ACC112 (cell line): Measurements from ENCODE around the gene TIAM2.

Source experiments
- H2AFZ ChIP-seq: fragments of 200-600 bp; sonication (generic); one replicate; pipeline ENCODE4 v1.6.0; 2017; ENCODE audit warnings: antibody characterized with exemption, low read length; ENCODE audit not compliant: unreplicated experiment
- H3K27ac ChIP-seq: fragments of 200-600 bp; sonication (generic); 2 replicates; pipeline ENCODE4 v1.5.1; 2014; ENCODE audit warnings: low read depth, mild to moderate bottlenecking, antibody characterized with exemption, low read length, moderate library complexity
- H3K27me3 ChIP-seq: fragments of 200-600 bp; sonication (generic); 2 replicates; pipeline ENCODE4 v1.6.1; 2014; ENCODE audit warnings: mild to moderate bottlenecking, antibody characterized with exemption, low read length, moderate library complexity, mixed read lengths; ENCODE audit not compliant: insufficient read depth
- H3K36me3 ChIP-seq: fragments of 200-600 bp; sonication (generic); 2 replicates; pipeline ENCODE4 v1.6.1; 2016; ENCODE audit warnings: mild to moderate bottlenecking, antibody characterized with exemption, low read length, moderate library complexity, mixed read lengths; ENCODE audit not compliant: insufficient read depth
- H3K4me1 ChIP-seq: fragments of 200-600 bp; sonication (generic); one replicate; pipeline ENCODE4 v1.6.1; 2016; ENCODE audit warnings: low read length, mixed read lengths; ENCODE audit not compliant: insufficient read depth, unreplicated experiment, control insufficient read depth
- H3K4me3 ChIP-seq: fragments of 200-600 bp; sonication (generic); 2 replicates; pipeline ENCODE4 v1.5.1; 2014; ENCODE audit warnings: mild to moderate bottlenecking, low read depth, low read length
- H3K79me2 ChIP-seq: fragments of 200-600 bp; sonication (generic); one replicate; pipeline ENCODE4 v1.6.0; 2016; ENCODE audit warnings: low read length; ENCODE audit not compliant: control insufficient read depth, unreplicated experiment, insufficient read depth

The TIAM2 gene

GRCh38 chr6:155185544-155185943 is 190.4 kb downstream of the TIAM2 start:
- Histone ChIP-seq H3K79me2 (no peaks in the 10 kb centered on the region), H3K4me3 (no peak overlapping the region), H2AFZ (no peak overlapping the region), H3K27ac (no peak overlapping the region; the same call in 1 of the 2 replicates), H3K4me1 (peaks cover 39% of the 10 kb centered on the region), H3K27me3 (no peaks in the 10 kb centered on the region), H3K36me3 (no peaks in the 10 kb centered on the region)

DNA sequence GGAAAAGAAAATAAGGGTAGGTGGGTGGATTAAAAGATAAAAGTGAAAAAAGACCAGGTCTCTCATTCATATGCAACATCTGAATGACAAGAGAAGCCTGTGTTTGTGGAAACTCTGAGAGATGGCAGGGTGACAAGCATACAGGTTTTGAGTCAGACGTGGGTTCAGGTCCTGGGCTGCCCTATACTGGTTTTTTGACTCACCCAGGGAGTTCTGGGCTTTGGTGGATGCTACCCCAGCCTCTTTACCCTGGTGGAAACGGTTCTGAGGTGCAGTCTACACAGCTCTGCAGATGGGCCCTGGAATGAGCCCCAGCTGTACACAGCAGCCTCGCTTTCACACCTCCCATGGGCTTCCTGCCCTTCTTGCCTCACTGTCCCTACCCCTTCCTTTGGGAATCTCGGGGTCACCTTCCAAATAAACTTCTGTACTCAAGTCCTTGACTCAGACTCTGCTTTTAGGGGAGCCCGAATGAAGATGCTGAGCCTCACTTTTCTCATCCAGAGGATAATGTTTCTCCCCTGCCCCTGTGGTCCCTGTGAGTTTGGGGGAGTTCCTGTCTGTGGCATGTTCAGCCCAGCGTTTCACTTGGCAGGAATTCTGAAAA is 191.0 kb downstream of the TIAM2 start:
- no peak overlapping the region; the same call in 1 of the 2 replicates for H3K27ac ChIP-seq
- H3K4me3 ChIP-seq = no peak overlapping the region
- no peaks in the 10 kb centered on the region for H3K27me3 ChIP-seq
- H3K36me3 ChIP-seq = no peaks in the 10 kb centered on the region
- peak overlapping the region; percentile 10 for H2AFZ ChIP-seq
- H3K79me2 ChIP-seq = no peaks in the 10 kb centered on the region
- H3K4me1 ChIP-seq = peaks cover 40% of the 10 kb centered on the region

GRCh38 chr6:155187106-155187505 is 192.0 kb downstream of the TIAM2 start:
- Histone ChIP-seq H3K27me3 (no peaks in the 10 kb centered on the region), H3K36me3 (no peaks in the 10 kb centered on the region; the same call in 1 of the 2 replicates), H3K4me3 (no peak overlapping the region), H2AFZ (no peak overlapping the region), H3K27ac (no peak overlapping the region), H3K79me2 (no peaks in the 10 kb centered on the region), H3K4me1 (peaks cover 40% of the 10 kb centered on the region)

GRCh38 chr6:155187994-155188706 is 193.0 kb downstream of the TIAM2 start:
- peak overlapping the region; percentile 62; the same call in 1 of the 2 replicates for H3K4me3 ChIP-seq
- no peaks in the 10 kb centered on the region; the same call in 1 of the 2 replicates for H3K36me3 ChIP-seq
- no peaks in the 10 kb centered on the region for H3K27me3 ChIP-seq
- no peaks in the 10 kb centered on the region for H3K79me2 ChIP-seq
- H2AFZ ChIP-seq = no peak overlapping the region
- H3K27ac ChIP-seq = peak overlapping the region; percentile 82
- H3K4me1 ChIP-seq = peaks cover 40% of the 10 kb centered on the region

DNA sequence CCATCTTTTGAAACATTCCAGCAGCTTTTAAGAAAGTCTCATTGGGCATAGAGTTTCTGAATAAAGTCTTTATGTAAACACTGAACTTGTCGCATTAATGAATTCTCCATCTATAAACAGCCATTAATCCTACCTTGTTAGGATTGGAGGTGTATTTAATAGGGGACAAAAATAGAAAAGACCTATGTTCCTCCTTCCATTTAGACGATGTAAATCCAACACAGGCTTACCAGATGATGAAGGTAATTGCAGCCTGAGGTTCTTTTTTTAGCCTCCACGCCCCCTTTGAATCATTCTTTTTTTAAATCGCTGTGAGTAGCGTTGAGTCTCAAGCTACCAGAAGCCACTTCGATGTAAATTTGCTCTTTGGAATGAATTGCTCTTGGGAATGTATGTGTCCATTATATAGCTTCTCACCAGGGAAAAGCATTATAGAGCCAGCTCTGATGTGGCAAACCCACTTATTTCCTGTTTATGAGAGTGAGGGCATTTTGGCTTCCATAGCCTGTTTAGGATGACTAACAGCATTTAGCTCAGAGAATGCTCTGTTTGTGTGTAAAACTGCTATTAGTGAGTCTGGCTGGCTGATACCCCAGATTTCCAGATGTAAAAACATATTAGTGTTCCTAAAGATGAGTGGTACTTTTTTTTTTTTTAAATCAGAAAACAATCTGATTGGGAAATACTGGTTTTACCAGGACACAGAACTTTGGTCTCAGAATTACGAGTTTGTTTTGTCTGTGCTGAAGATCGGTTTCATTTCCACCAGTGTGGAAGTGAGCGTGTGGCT is 193.8 kb downstream of the TIAM2 start:
- no peaks in the 10 kb centered on the region for H3K27me3 ChIP-seq
- H3K27ac ChIP-seq = peak overlapping the region; percentile 82
- no peaks in the 10 kb centered on the region for H3K79me2 ChIP-seq
- H2AFZ ChIP-seq = peak overlapping the region; percentile 67
- H3K4me3 ChIP-seq = peak overlapping the region; percentile 62
- H3K36me3 ChIP-seq = no peaks in the 10 kb centered on the region; the same call in 1 of the 2 replicates
- H3K4me1 ChIP-seq = peaks cover 41% of the 10 kb centered on the region

- H3K27me3 ChIP-seq = no peaks in the 10 kb centered on the region
- no peak overlapping the region for H2AFZ ChIP-seq
- H3K36me3 ChIP-seq = no peaks in the 10 kb centered on the region; the same call in 1 of the 2 replicates
- no peak overlapping the region for H3K27ac ChIP-seq
- H3K79me2 ChIP-seq = no peaks in the 10 kb centered on the region
- peaks cover 45% of the 10 kb centered on the region for H3K4me1 ChIP-seq
- no peak overlapping the region for H3K4me3 ChIP-seq
Observed at GRCh38 chr6:155190677-155191076, 195.6 kb downstream of the TIAM2 start.

- H3K36me3 ChIP-seq = no peaks in the 10 kb centered on the region; the same call in 1 of the 2 replicates
- no peak overlapping the region for H2AFZ ChIP-seq
- H3K4me3 ChIP-seq = no peak overlapping the region
- peaks cover 25% of the 10 kb centered on the region for H3K4me1 ChIP-seq
- no peaks in the 10 kb centered on the region for H3K27me3 ChIP-seq
- no peaks in the 10 kb centered on the region for H3K79me2 ChIP-seq
- no peak overlapping the region for H3K27ac ChIP-seq
Observed at GRCh38 chr6:155193526-155193925, 198.4 kb downstream of the TIAM2 start.

- H3K27ac ChIP-seq = no peak overlapping the region
- H3K27me3 ChIP-seq = no peaks in the 10 kb centered on the region
- H3K36me3 ChIP-seq = no peaks in the 10 kb centered on the region; the same call in 1 of the 2 replicates
- no peak overlapping the region for H2AFZ ChIP-seq
- no peaks in the 10 kb centered on the region for H3K79me2 ChIP-seq
- no peak overlapping the region for H3K4me3 ChIP-seq
- peaks cover 21% of the 10 kb centered on the region for H3K4me1 ChIP-seq
Observed at GRCh38 chr6:155194399-155194798, 199.3 kb downstream of the TIAM2 start.

GRCh38 chr6:155195903-155196302 is 200.8 kb downstream of the TIAM2 start:
- Histone ChIP-seq H3K4me1 (peaks cover 11% of the 10 kb centered on the region), H3K79me2 (no peaks in the 10 kb centered on the region), H2AFZ (no peak overlapping the region), H3K27me3 (no peaks in the 10 kb centered on the region), H3K36me3 (no peaks in the 10 kb centered on the region; the same call in 1 of the 2 replicates), H3K4me3 (no peak overlapping the region), H3K27ac (no peak overlapping the region)

DNA sequence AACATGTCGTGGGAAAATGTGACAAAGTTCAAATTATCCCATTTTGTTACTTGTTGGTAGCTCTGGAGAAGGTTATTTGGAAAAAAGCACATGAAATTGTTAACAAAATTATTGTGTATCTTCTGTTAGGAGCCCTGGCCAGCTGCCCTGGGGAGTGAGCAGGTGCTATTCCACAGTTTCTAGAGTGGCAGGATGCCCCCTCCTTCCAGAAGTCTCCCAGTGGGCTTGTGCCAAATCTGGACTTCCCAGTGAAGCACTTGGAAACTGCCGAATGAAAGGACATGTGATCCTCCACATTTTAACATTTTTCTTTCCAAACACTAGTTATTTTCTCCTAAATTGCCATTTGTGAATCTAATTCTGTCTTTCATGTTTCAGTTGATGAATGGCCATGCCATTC is 201.8 kb downstream of the TIAM2 start:
- Histone ChIP-seq H3K79me2 (no peaks in the 10 kb centered on the region), H3K4me3 (no peak overlapping the region), H2AFZ (no peak overlapping the region), H3K27me3 (no peaks in the 10 kb centered on the region), H3K36me3 (no peaks in the 10 kb centered on the region; the same call in 1 of the 2 replicates), H3K27ac (no peak overlapping the region), H3K4me1 (peaks cover 18% of the 10 kb centered on the region)
